GM12875 (cell line): ENCODE results near the gene SAT2.
"Not testable (repeated sequence)": the region's sequence is repeated elsewhere in the genome, so short reads cannot be mapped to it uniquely, and the experiment has no call there.

ENCODE experiments used
- H3K4me3 ChIP-seq: one replicate; pipeline ENCODE4 v1.5.1; 2011; ENCODE audit warnings: low read depth, low read length, control low read depth
- CTCF ChIP-seq: IDR thresholded peaks from 2 replicates; pipeline ENCODE4 v1.5.1; 2011; ENCODE audit warnings: low read depth, mild to moderate bottlenecking, control low read depth, inconsistent platforms, low read length, moderate library complexity, borderline replicate concordance; ENCODE audit not compliant: insufficient read depth

Gene SAT2

GRCh38 chr17:7633093-7633492, 5.5 kb upstream of the SAT2 start:
- TF ChIP-seq CTCF: 0 out of 2 replicates have a peak, but pooled peaks have one; percentile 1
- no peak overlapping the region for H3K4me3 ChIP-seq

- no peak overlapping the region for H3K4me3 ChIP-seq
- TF ChIP-seq CTCF: peak; percentile 54; the same call in 1 of the 2 replicates
Measured at GRCh38 chr17:7632492-7632894, 4.9 kb upstream of the SAT2 start.

GRCh38 chr17:7631398-7632380, 4.1 kb upstream of the SAT2 start:
- H3K4me3 ChIP-seq: no peak overlapping the region
- TF ChIP-seq CTCF: no peak

GRCh38 chr17:7629939-7630571, 2.4 kb upstream of the SAT2 start, which contains the start of gene SHBG:
SHBG (plus strand) TSS chr17:7630135; CDS start chr17:7630173, 38 bp downstream.
- H3K4me3 ChIP-seq: no peak within 1 kb of the TSS
- TF ChIP-seq CTCF: no peak

- TF ChIP-seq CTCF: no peak
- H3K4me3 ChIP-seq: peak overlapping the region; percentile 66
Measured at GRCh38 chr17:7626956-7627249, 718 bp downstream of the SAT2 start.

- TF ChIP-seq CTCF: no peak
- no peak overlapping the region for H3K4me3 ChIP-seq
Measured at GRCh38 chr17:7626307-7626706, 1.3 kb downstream of the SAT2 start.

GRCh38 chr17:7625749-7626148, 1.9 kb downstream of the SAT2 start:
- not testable (repeated sequence) for H3K4me3 ChIP-seq
